Effector memory CD8-positive, alpha-beta T cell (primary cell): Measurements from ENCODE around the gene HNRNPK.

ENCODE experiments used
- ATAC-seq: fragments of 150-1000 bp; cut with Tn5 transposase; replicated peaks from 2 replicates; pipeline ENCODE4 v1.10.0; 2021; ENCODE audit warnings: mild to moderate bottlenecking, moderate library complexity
- DNase-seq, 3 experiments: peaks; one replicate each; pipeline ENCODE4 v3.0.0; 2021
- H3K27ac Mint-ChIP-seq, 2 donors: one replicate each; pipeline ENCODE4 v1.8.0; 2022; ENCODE audit warnings: mild to moderate bottlenecking in 2 of 2, mixed read lengths in 2 of 2, moderate library complexity in 2 of 2
- H3K27me3 Mint-ChIP-seq, 2 donors: one replicate each; pipeline ENCODE4 v1.8.0; 2022; ENCODE audit warnings: mixed read lengths in 2 of 2
- H3K36me3 Mint-ChIP-seq: one replicate; pipeline ENCODE4 v1.8.0; 2022; ENCODE audit warnings: mild to moderate bottlenecking, moderate library complexity, mixed read lengths; ENCODE audit not compliant: insufficient read depth
- H3K4me1 Mint-ChIP-seq, 2 donors: one replicate each; pipeline ENCODE4 v1.8.0; 2022; ENCODE audit warnings: low read depth in 2 of 2, mixed read lengths in 2 of 2
- H3K4me3 Mint-ChIP-seq, 2 donors: one replicate each; pipeline ENCODE4 v1.8.0; 2022; ENCODE audit warnings: mild to moderate bottlenecking in 2 of 2, mixed read lengths in 2 of 2, moderate library complexity in 2 of 2
- H3K9me3 Mint-ChIP-seq, 2 donors: one replicate each; pipeline ENCODE4 v1.8.0; 2022; ENCODE audit warnings: mixed read lengths in 2 of 2

HNRNPK gene

GRCh38 chr9:83936523-83936922, 43.5 kb downstream of the HNRNPK start:
- Mint-ChIP-seq H3K4me3 (no peak overlapping the region), H3K27ac (no peak overlapping the region), H3K36me3 (peaks cover 10% of the 10 kb centered on the region), H3K4me1 (peaks cover 0 to 4% of the 10 kb centered on the region in 2 donors), H3K9me3 (no peaks in the 10 kb centered on the region), H3K27me3 (no peaks in the 10 kb centered on the region)
- DNase-seq (no peak), ATAC-seq (no peak)

GRCh38 chr9:83935276-83935935, 44.6 kb downstream of the HNRNPK start:
- H3K36me3 Mint-ChIP-seq, result peaks cover 6% of the 10 kb centered on the region
- H3K4me1 Mint-ChIP-seq, result no peaks in the 10 kb centered on the region
- H3K9me3 Mint-ChIP-seq, result no peaks in the 10 kb centered on the region
- ATAC-seq (no peak), DNase-seq (no peak)
- no peaks in the 10 kb centered on the region for H3K27me3 Mint-ChIP-seq
- H3K27ac Mint-ChIP-seq, result peak overlapping the region in 1 of 2 donors; percentile 19
- no peak overlapping the region for H3K4me3 Mint-ChIP-seq

- ATAC-seq (no peak), DNase-seq (no peak)
- Mint-ChIP-seq H3K9me3 (no peaks in the 10 kb centered on the region), H3K4me3 (no peak overlapping the region), H3K4me1 (no peaks in the 10 kb centered on the region), H3K27ac (peak overlapping the region in 1 of 2 donors; percentile 19), H3K36me3 (peaks cover 6% of the 10 kb centered on the region), H3K27me3 (no peaks in the 10 kb centered on the region)
Measured at GRCh38 chr9:83934569-83935275, 45.3 kb downstream of the HNRNPK start.

GRCh38 chr9:83933790-83934189, 46.2 kb downstream of the HNRNPK start:
- no peaks in the 10 kb centered on the region for H3K9me3 Mint-ChIP-seq
- H3K27me3 Mint-ChIP-seq, result no peaks in the 10 kb centered on the region
- no peak for DNase-seq
- H3K27ac Mint-ChIP-seq, result no peak overlapping the region
- no peak overlapping the region for H3K4me3 Mint-ChIP-seq
- no peak for ATAC-seq
- H3K4me1 Mint-ChIP-seq, result no peaks in the 10 kb centered on the region
- H3K36me3 Mint-ChIP-seq, result peaks cover under 1% of the 10 kb centered on the region

GRCh38 chr9:83932851-83933250, 47.2 kb downstream of the HNRNPK start:
- no peaks in the 10 kb centered on the region for H3K27me3 Mint-ChIP-seq
- H3K4me3 Mint-ChIP-seq, result no peak overlapping the region
- no peaks in the 10 kb centered on the region for H3K9me3 Mint-ChIP-seq
- H3K4me1 Mint-ChIP-seq, result no peaks in the 10 kb centered on the region
- DNase-seq (no peak), ATAC-seq (no peak)
- no peaks in the 10 kb centered on the region for H3K36me3 Mint-ChIP-seq
- H3K27ac Mint-ChIP-seq, result no peak overlapping the region

GRCh38 chr9:83932011-83932410, 48.0 kb downstream of the HNRNPK start:
- H3K27ac Mint-ChIP-seq, result peak overlapping the region in 1 of 2 donors; percentile 87
- no peaks in the 10 kb centered on the region for H3K9me3 Mint-ChIP-seq
- no peaks in the 10 kb centered on the region for H3K36me3 Mint-ChIP-seq
- no peak for DNase-seq
- H3K27me3 Mint-ChIP-seq, result no peaks in the 10 kb centered on the region
- no peak overlapping the region for H3K4me3 Mint-ChIP-seq
- no peaks in the 10 kb centered on the region for H3K4me1 Mint-ChIP-seq
- ATAC-seq, result no peak

- DNase-seq (no peak), ATAC-seq (no peak)
- no peak overlapping the region for H3K4me3 Mint-ChIP-seq
- H3K4me1 Mint-ChIP-seq, result no peaks in the 10 kb centered on the region
- H3K36me3 Mint-ChIP-seq, result no peaks in the 10 kb centered on the region
- no peaks in the 10 kb centered on the region for H3K27me3 Mint-ChIP-seq
- H3K9me3 Mint-ChIP-seq, result no peaks in the 10 kb centered on the region
- H3K27ac Mint-ChIP-seq, result no peak overlapping the region
Measured at GRCh38 chr9:83930881-83931280, 49.1 kb downstream of the HNRNPK start.

GRCh38 chr9:83927591-83927990, 52.4 kb downstream of the HNRNPK start:
- Mint-ChIP-seq H3K27ac (no peak overlapping the region), H3K9me3 (no peaks in the 10 kb centered on the region), H3K4me1 (no peaks in the 10 kb centered on the region), H3K36me3 (no peaks in the 10 kb centered on the region), H3K4me3 (no peak overlapping the region), H3K27me3 (no peaks in the 10 kb centered on the region)
- no peak for ATAC-seq
- DNase-seq, result no peak

GRCh38 chr9:83920927-83921707, 58.9 kb downstream of the HNRNPK start, which contains the start of gene KIF27:
Gene KIF27, minus strand, starts transcription at chr9:83921432. Its CDS starts 5,841 bp downstream, at chr9:83915591.
- peak within 1 kb of the TSS; percentile 97 for H3K27ac Mint-ChIP-seq
- peak within 1 kb of the TSS; percentile 86 to 89 for H3K4me3 Mint-ChIP-seq
- no peaks in the 10 kb centered on the region for H3K27me3 Mint-ChIP-seq
- ATAC-seq (peak; percentile 82), DNase-seq (peak; percentile 95 to 97 (median 96))
- no peaks in the 10 kb centered on the region for H3K9me3 Mint-ChIP-seq
- peaks cover 13% of the 10 kb centered on the region for H3K36me3 Mint-ChIP-seq
- peaks cover 4 to 20% of the 10 kb centered on the region in 2 donors for H3K4me1 Mint-ChIP-seq

- ATAC-seq, result peak; percentile 38
- peaks cover 4 to 20% of the 10 kb centered on the region in 2 donors for H3K4me1 Mint-ChIP-seq
- no peak for DNase-seq
- H3K4me3 Mint-ChIP-seq, result peak overlapping the region; percentile 86 to 89
- peak overlapping the region; percentile 97 for H3K27ac Mint-ChIP-seq
- no peaks in the 10 kb centered on the region for H3K27me3 Mint-ChIP-seq
- peaks cover 13% of the 10 kb centered on the region for H3K36me3 Mint-ChIP-seq
- H3K9me3 Mint-ChIP-seq, result no peaks in the 10 kb centered on the region
Measured at GRCh38 chr9:83920469-83920926, 59.5 kb downstream of the HNRNPK start.

- no peak for ATAC-seq
- Mint-ChIP-seq H3K27ac (no peak overlapping the region), H3K27me3 (no peaks in the 10 kb centered on the region), H3K36me3 (peaks cover 13% of the 10 kb centered on the region), H3K4me3 (no peak overlapping the region), H3K9me3 (no peaks in the 10 kb centered on the region), H3K4me1 (peaks cover 4 to 20% of the 10 kb centered on the region in 2 donors)
- DNase-seq, result no peak
Measured at GRCh38 chr9:83919111-83919510, 60.9 kb downstream of the HNRNPK start.
